ENCODE results near the gene RASGRP3.

RASGRP3 gene

GRCh38 chr2:33522576-33522975 is 46.1 kb downstream of the RASGRP3 start:
- ATAC-seq (no peak), DNase-seq (no peak)

DNA sequence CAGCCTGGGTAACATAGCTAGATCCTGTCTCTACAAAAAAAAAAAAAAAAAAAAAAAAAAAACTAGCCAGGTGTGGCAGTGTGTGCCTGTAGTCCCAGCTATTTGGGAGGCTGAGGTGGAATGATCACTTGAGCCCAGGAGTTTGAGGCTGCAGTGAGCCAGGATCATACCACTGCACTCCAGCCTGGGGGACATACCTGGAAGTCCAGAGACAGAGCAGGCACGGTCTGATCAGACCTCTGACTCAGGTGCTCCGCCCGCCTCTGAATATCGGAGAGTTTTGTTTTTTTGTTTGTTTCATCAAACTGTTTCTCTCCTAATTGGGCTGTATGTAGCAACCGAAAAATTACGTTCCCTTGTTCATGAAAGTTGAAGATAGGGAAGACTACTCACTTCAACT is 49.2 kb downstream of the RASGRP3 start:
- DNase-seq = no peak
- no peak for ATAC-seq

- DNase-seq (no peak), ATAC-seq (peak; percentile 72)
Observed at GRCh38 chr2:33526132-33526531, 49.7 kb downstream of the RASGRP3 start.

GRCh38 chr2:33526921-33527320 is 50.5 kb downstream of the RASGRP3 start:
- ATAC-seq = no peak
- DNase-seq = no peak

GRCh38 chr2:33528441-33528950 is 52.0 kb downstream of the RASGRP3 start:
- ATAC-seq (no peak), DNase-seq (no peak)

DNA sequence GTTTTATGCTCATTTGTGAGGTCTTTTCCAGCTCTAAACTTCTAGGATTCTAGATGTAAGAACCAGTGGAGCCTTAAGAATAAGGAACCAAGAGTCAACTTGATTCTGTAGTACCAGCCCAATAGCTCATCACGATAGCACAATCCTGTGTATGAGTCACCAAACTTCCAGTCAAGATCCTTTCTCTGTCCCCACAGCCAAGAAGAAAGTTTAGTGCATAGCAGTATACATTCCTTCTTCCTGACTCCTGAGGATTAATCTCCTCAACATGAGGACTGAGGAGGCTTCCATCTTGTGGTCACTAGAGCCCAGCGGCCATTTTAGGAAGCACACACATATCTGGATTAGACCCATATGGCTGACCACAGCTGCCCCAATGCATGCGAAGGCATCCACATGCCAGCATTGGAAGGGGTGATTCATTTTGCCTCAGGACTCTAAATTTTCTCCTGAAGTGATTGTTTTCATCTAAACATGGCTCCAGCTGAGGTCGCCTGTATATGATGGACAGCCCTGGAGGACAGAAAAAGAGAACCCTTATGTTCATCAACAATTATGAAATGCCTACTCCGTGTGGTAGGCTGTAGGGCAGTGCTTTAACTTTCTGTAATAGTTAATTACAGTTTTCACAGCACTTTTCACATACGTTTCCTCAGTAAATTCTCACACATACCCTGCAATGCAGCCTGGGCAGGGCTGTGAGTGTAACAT is 53.5 kb downstream of the RASGRP3 start:
- no peak for DNase-seq
- no peak for ATAC-seq

- no peak for DNase-seq
- ATAC-seq = no peak
Observed at GRCh38 chr2:33530690-33531548, 54.5 kb downstream of the RASGRP3 start.

DNA sequence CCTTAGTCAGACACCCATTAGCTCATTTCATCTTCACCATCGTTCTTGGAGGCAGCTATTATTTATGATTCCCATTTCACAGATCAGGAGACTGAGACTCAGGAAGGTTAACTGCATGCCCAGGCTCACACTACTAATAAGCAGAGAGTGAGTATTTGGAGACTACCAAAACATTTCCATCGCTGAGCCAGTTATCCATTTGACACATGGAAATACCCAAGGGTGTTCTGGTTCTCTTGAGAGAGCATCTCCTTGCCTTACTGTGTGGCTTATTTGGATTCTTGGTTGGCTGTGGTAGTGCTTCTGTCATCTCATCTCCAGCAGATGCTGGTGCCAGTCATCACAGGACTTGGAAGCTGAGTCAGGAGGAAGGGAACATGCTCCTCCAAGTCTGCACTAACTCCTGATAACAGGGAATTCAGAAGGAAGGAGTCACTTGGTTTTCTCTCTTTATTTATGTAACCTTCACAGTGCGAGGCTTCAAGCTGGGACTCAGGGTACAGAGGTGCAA is 55.2 kb downstream of the RASGRP3 start:
- DNase-seq = no peak
- ATAC-seq = no peak

- no peak for ATAC-seq
- no peak for DNase-seq
Observed at GRCh38 chr2:33532146-33532545, 55.7 kb downstream of the RASGRP3 start.

DNA sequence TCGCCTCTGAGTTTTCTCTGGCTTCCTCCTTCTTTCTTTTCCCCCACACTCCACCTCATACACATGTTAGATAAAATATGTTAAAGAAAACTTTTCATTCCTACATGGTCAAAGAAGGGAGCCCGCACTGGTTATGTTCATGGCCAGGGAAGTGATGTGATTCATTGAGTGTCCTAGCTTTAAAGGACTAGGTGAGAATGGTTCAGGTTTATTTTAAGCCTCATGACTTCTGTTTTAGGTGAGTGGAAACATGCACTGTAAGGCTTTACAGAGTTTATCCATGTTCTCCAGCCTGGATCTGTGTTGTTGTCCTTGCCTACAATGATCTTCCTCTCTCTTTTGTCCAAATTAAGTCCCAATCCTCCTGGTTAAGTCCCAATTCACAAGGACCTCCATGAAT is 56.5 kb downstream of the RASGRP3 start:
- no peak for DNase-seq
- no peak for ATAC-seq

GRCh38 chr2:33535421-33535820 is 59.0 kb downstream of the RASGRP3 start:
- no peak for DNase-seq
- ATAC-seq = no peak

DNA sequence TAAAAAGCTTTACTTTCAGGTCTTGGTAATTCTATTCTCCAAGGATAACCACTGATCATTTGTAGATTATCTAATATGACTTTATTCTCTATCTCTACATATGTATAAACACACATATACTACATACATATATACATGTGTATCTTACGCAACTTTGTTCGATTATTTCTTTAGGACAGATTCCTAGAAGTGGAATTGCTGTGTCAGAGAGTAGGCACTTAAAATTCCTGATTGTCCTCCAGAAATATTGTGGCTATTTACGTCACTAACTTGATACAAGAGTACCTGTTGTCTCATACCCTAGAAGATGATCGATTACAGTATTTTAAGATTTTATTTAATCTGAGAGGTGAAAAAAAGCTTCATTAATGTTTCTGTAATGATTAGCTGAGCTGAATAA is 64.8 kb downstream of the RASGRP3 start:
- no peak for ATAC-seq
- DNase-seq = no peak

DNA sequence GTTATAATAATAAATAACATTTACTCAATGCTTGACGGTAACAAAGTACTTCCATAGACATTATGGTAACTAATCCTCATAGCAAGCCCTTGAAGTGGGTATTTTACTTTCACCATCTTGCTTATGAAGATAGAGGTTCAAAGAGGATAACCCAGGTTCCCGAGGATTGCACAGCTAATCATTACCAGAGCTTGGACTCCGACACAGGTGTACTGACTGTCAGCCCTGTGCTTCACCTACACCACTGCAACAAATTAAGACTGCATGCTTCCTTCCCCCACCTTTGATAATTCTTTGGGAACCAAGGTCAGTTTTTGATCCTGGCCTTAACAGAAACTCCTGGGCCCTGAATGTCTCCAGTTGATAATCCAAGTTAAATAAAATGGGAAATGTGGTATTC is 73.8 kb downstream of the RASGRP3 start:
- ATAC-seq = no peak

GRCh38 chr2:33552758-33553461 is 76.5 kb downstream of the RASGRP3 start:
- ATAC-seq (no peak), DNase-seq (no peak)

More for the DNA sequence above, 73.8 kb downstream of the RASGRP3 start:
- no peak for DNase-seq

- ATAC-seq (no peak), DNase-seq (no peak)
Observed at GRCh38 chr2:33555681-33556080, 79.2 kb downstream of the RASGRP3 start.

GRCh38 chr2:33559328-33559727 is 82.9 kb downstream of the RASGRP3 start:
- ATAC-seq (no peak), DNase-seq (no peak)

- no peak for ATAC-seq
Observed at GRCh38 chr2:33560017-33560416, 83.6 kb downstream of the RASGRP3 start.

DNA sequence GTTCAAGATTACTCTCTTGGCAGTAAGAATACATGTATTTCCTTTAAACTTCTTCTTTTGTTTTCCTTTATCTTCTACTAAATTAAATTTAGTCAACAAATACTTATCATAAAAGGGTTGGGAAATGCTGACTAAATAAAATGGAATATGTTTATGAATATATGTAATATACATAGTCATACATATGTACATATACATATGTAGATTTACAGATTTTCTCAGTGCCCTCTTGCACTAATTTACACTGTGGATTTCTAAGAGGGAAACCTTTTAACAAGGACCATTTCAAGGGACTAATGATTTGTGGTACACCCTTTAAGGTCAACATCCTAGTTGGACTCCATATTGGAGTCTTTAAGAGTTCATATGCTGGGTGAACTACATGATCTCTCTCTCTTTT is 85.4 kb downstream of the RASGRP3 start:
- DNase-seq (no peak), ATAC-seq (no peak)

More at GRCh38 chr2:33560017-33560416, 83.6 kb downstream of the RASGRP3 start:
- no peak for DNase-seq

- DNase-seq (no peak), ATAC-seq (no peak)
Observed at GRCh38 chr2:33570681-33571080, 94.2 kb downstream of the RASGRP3 start.

DNA sequence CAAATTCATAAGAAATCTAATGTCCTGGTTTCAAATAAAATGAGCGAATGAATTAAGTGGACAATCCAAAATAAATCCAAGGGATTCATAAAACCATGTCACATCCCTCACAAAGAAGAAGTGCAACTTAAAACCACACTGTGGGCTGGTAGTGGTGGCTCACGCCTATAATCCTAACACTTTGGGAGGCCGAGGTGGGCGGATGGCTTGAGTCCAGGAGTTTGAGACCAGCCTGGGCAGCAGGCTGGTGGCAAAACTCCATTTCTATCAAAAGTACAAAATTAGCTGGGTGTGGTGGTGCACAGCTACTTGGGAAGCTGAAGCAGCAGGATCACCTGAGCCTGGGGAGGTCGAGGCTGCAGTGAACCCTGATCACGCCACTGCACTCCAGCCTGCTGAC is 97.2 kb downstream of the RASGRP3 start:
- no peak for ATAC-seq
- no peak for DNase-seq

GRCh38 chr2:33577084-33577483 is 100.6 kb downstream of the RASGRP3 start:
- ATAC-seq = no peak
- no peak for DNase-seq

DNA sequence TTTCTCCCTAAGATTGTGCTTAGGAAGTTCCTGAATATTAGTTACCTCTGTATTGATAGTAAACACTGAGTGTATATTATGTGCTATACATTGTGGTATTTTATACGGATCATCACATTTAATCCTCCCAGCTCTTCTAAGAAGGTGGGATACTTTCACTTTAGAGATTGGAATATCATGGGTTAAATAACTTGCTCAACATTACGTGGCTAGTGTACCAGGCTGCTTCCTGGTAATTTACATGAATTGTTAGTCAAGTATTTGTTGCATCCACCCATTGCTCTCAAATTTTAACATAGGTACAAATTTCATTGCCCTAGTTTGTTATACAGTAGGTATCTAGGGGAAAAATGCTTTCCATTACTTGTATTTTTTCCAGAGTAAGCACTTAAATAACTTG is 101.2 kb downstream of the RASGRP3 start:
- DNase-seq (no peak), ATAC-seq (no peak)

GRCh38 chr2:33579227-33579626 is 102.8 kb downstream of the RASGRP3 start:
- DNase-seq (no peak), ATAC-seq (no peak)
